Fibroblast of the conjunctiva (primary cell): ENCODE results near the gene CCDC12.
A peak's percentile ranks its signal among the peaks of the same experiment; 100 is the strongest.
"Not testable (repeated sequence)": the region's sequence is repeated elsewhere in the genome, so short reads cannot be mapped to it uniquely, and the experiment has no call there.

Experiments used
- DNase-seq: peaks from one replicate; pipeline ENCODE4 v3.0.0-alpha.2; 2010; ENCODE audit warnings: low read depth

CCDC12 gene

GRCh38 chr3:46979958-46980497 lies 3.5 kb upstream of the CCDC12 start:
- no peak for DNase-seq

GRCh38 chr3:46978985-46979944 lies 2.7 kb upstream of the CCDC12 start, which contains the start of gene NBEAL2:
Gene NBEAL2 (plus strand): TSS chr3:46979666. CDS start chr3:46979862, 196 bp downstream.
- peak; percentile 84 for DNase-seq

DNA sequence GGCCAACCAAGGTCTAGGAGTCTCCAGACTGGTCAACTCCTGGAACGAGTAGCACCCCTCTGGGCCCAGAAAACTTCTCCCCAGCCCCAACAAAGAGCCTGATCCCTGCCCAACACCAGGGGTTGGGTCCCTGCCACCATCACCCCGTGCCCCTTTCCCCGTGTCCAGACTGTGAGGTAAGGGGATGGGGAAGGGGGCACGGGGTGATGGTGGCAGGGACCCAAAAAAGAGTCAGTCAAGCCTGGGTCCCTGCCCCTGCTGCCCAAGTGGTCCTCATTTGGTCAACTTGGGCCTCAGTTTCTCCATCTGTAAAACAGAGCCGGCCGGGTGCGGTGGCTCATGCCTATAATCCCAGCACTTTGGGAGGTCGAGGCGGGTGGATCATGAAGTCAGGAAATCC lies 1.8 kb upstream of the CCDC12 start:
- DNase-seq, result no peak

DNA sequence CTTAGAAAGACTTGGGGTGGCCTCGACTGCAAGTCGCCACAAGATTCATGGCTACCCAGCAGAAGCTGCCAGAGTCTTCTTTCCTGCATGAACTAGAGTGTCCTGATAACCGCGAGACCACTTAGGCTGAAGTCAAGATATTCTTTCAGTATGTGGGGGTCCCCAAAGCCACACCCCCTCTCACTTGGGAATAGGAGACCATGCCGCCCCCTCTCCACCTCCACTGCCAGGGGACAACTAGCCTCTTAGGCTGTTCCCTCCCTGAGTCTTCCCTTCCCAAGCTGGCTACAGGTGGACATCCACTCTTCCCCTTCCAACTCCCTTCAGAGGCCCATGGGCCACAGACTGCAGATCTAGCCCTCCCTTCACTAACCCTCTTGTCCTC lies 1.3 kb upstream of the CCDC12 start:
- DNase-seq, result no peak

GRCh38 chr3:46974421-46975171 lies 1.9 kb downstream of the CCDC12 start:
- no peak for DNase-seq

DNA sequence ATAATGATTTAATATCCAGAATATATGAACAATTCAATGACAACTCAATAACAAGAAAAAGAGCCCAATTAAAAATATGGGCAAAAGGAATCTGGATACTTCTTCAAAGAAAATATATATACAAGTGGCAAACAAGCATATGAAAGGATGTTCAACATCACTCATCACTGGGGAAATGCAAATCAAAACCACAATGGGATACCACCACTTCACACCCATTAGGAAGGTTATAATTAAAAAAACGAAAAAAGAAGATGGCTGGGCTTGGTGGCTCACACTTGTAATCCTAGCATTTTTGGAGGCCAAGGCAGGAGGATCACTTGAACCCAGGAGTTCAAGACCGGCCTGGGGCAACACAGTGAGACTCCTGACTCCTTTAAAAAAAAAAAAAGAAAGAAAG lies 4.1 kb downstream of the CCDC12 start:
- DNase-seq, result no peak

DNA sequence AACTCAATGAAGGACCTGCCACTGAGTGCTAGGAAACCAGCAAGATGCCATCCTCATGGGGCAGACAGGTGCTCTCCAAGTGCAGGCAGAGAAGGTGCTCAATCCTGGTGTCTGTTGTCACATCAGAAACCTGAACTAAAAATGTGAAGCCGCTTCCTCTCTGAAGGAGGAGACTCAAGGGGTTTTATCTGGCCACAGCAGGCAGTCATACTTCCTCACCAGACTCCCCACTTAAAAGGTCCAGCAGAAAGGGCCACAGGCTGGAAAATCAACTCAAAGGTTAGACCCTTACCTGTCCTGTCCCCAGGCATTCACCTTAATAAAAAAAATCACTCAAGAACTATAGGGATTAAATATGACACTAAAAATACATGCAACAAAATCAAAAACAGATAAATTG lies 4.8 kb downstream of the CCDC12 start:
- DNase-seq, result no peak

GRCh38 chr3:46971151-46971550 lies 5.4 kb downstream of the CCDC12 start:
- DNase-seq, result no peak

DNA sequence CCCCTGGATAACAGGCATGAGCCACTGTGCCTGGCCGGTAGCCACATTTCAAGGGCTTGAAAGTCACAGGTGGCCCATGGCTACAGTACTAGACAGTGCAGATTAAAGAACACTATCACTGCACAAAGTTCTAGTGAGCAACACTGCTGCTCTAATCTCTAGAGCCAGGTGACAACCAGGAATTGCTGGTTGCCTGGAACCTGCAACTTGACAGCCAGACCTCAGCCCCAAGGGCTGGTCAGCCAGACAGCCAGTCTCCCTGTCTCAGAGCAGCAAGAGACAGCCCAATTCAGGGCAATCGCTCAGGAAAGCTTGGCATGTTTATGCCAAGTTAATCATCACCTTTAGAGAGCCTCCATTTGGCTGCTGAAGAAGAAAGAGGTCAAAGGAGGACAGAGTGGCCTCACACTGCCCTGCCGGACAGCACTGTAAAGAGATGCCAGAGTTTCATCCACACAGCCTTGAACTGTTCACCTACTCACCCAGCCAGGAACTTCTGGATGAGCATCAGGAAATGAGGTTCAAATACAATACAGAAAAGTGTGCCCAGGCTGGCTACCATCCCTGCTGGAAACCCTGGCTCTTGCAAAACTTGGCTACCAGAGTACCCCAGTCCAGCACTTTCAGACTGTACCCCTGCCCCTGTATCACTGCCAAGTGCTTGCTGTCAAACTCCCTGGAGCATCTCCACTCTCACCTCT lies 6.0 kb downstream of the CCDC12 start:
- no peak for DNase-seq

DNA sequence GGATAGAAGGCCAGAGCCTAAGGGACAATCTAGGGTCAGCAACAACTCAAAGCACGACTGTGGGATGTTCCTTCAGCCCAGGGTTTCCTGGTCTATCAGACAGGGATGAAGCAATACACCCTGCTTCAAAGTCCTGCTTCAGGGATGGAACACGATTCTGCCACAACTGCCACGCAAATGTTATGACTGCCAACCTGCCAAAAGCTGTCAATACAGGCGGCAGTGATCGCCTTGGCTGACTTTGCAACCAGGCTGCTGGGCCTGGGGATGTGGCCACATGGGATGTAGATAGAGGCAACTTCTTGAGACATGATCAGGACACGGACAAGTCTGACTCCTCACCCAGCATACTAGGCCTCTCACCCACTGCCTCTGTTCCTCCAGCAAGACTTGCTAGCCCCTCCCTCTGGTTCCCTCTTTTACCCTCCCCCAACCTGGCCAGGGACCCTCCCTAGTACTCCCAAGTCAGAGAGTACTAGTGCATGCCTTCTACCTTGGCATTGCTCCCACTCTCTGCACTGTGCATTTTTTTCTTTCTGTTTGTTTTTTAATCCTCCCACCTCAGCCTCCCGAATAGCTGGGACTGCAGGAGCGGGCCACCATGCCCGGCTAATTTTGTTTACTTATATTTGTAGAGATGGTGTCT lies 7.6 kb downstream of the CCDC12 start:
- DNase-seq, result no peak

- DNase-seq, result no peak
These were observed 9.7 kb downstream of the CCDC12 start for GRCh38 chr3:46966811-46967210.

DNA sequence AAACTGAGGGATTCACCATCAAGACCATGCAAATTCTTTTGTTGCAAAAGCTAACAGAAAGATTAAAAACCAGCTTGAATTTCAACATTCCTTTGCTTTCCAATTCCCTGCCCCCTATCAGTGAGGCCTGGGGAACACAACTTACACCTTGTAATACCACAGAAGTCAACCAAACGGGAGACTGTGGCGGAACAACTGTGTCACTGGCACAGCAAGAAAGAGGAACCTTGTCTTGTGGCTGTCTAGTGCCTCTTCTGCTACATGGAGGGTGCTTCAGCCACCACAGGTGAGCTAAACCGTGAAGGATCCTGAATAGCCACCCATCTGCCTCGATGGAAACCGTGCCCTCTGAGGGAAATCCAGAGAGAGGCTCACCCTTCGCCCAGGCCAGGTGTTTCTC lies 11.4 kb downstream of the CCDC12 start:
- no peak for DNase-seq

DNA sequence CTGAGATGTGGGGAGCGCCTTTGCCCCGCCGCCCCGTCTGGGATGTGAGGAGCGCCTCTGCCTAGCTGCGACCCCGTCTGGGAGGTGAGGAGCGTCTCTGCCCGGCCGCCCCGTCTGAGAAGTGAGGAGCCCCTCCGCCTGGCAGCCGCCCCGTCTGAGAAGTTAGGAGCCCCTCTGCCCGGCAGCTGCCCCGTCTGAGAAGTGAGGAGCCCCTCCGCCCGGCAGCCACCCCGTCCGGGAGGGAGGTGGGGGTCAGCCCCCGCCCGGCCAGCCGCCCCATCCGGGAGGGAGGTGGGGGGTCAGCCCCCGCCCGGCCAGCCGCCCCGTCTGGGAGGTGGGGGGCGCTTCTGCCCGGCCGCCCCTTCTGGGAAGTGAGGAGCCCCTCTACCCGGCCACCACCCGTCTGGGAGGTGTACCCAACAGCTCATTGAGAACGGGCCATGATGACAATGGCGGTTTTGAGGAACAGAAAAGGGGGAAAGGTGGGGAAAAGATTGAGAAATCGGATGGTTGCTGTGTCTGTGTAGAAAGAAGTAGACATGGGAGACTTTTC lies 12.4 kb downstream of the CCDC12 start:
- not testable (repeated sequence) for DNase-seq

DNA sequence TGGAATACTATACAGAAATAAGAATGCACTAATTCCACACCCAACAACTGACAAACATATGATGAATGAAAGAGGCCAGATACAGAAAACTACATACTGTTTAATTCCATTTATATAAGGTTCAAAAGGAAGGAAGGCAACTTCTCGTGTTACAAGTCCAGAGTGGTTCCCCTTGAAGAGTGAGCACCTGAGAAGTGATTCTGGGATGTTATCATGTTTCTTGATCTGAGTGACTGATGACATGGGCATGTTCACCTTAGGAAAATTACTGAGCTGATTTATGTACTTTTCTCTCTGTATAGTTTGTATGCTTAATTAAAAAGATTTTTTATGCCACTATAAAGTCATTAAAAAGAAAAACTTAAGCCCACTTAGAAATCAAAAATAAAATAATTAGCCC lies 13.6 kb downstream of the CCDC12 start:
- DNase-seq, result no peak

DNA sequence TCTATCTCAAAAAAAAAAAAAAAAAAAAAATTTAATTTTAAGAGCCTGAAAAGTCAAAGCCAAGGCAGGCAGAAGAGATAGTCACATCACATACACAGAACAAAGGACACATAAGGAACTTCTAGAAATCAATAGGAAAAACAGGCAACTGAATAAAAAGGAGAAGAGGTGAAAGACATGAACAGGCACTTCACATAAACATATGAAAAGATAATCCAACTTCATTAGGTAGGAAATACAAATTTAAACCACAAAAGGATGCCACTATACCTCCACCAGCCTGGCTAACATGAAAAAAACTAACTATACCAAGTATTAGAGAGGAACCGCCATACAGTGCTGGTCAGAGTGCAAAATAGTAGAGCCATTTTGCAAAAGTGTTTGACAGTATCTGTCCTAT lies 14.1 kb downstream of the CCDC12 start:
- no peak for DNase-seq

DNA sequence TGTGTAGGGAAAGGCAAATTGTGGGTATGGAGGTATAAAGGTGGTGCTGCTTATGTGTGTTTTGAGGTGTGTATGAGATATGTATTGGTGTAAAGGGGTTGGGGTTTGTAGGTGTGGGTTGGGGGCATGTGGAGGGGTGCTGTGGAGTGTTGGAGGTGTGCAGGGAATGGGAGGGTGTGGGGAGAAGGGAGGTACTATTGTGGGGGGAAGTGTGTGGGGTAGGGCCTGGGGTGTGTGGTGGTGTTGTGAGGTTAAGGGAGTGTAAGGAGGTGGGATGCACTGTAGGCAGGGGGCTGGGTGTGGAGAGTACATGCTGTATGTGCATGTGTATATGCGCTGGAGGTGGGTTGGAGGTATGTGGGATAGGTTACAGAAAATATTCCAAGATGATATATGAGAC lies 15.7 kb downstream of the CCDC12 start:
- no peak for DNase-seq

DNA sequence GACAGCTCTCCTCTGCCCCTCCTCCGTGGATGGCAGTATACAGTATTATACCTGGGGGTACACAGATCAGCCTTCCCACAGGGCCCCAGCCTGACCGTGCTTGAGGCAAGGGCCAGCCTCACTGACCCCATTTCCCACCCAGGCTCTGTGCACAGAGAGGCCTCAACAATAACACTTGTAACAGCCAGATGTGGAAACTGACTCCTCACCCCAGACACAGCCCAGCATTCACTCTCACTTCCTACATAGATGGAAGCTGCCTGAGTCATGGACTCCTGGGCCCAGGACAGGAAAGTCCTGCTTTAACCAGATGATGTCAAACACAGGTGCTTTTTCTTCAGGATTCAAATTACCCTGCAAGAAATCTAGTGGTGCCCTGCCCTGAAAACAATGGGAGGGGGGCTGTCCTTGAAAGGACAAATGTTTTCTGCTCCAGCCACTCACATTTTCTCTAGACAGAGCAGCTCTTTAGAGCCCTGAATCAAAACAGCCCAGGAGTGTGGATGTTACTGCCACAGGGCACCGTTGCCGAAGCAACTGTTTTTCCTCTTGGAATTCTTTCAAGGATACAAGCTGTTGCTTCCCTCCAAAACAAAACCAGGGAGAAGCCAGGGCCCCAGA lies 16.4 kb downstream of the CCDC12 start:
- no peak for DNase-seq

DNA sequence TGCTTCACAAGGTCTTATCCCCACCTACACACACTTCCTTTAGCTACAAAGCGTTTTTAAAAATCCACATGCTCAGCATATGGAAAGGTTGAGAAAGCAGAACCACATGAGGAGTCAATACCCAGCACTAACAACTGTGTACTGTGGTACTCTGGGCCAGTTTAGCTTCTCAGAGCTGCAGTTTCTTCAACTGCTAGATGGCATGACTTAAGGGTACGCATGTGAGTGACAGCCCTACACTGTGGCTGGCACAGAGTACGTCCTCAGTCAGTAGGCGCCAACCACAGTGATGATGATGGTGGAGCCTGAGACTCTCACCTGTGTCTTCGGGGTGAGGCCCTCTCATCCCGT lies 17.4 kb downstream of the CCDC12 start:
- no peak for DNase-seq

GRCh38 chr3:46958467-46959160 lies 17.9 kb downstream of the CCDC12 start:
- no peak for DNase-seq

GRCh38 chr3:46957092-46957820 lies 19.3 kb downstream of the CCDC12 start:
- DNase-seq, result no peak
